Spleen (tissue), 7 donors: Measurements from ENCODE around the gene C14orf132.

Source experiments
- CTCF ChIP-seq, 11 experiments: fragments of 200-600 bp in 7 of 11; fragments of 450-650 bp in 4 of 11; sonication (generic) in 4 of 11; IDR thresholded peaks in 8 of 11; conservative IDR thresholded peaks in 3 of 11; 1 replicate in 7 of 11; 2 replicates in 4 of 11; pipeline versions ENCODE4 v1.4.0 to v1.8.0; 2016 to 2021; ENCODE audit warnings: antibody characterized with exemption in 11 of 11, inconsistent platforms in 4 of 11, mild to moderate bottlenecking in 1 of 11
- POLR2A ChIP-seq, 3 donors: fragments of 450-650 bp; IDR thresholded peaks; one replicate each; pipeline ENCODE4 v1.5.1; 2017; ENCODE audit warnings: antibody characterized with exemption in 3 of 3, mild to moderate bottlenecking in 1 of 3
- POLR2AphosphoS5 ChIP-seq, 3 donors: sonication (generic); formaldehyde crosslinking; IDR thresholded peaks; one replicate each; pipeline ENCODE4 v1.5.1; 2017; ENCODE audit warnings: antibody characterized with exemption in 3 of 3
- donor health status: DM: no; HTN: no; CAD: no; lungs with moderate emphysema.
- donor health status: DM: no; HTN: no; CAD: no.
- donor health status: DM: no; HTN: no; CAD: no.

DNA sequence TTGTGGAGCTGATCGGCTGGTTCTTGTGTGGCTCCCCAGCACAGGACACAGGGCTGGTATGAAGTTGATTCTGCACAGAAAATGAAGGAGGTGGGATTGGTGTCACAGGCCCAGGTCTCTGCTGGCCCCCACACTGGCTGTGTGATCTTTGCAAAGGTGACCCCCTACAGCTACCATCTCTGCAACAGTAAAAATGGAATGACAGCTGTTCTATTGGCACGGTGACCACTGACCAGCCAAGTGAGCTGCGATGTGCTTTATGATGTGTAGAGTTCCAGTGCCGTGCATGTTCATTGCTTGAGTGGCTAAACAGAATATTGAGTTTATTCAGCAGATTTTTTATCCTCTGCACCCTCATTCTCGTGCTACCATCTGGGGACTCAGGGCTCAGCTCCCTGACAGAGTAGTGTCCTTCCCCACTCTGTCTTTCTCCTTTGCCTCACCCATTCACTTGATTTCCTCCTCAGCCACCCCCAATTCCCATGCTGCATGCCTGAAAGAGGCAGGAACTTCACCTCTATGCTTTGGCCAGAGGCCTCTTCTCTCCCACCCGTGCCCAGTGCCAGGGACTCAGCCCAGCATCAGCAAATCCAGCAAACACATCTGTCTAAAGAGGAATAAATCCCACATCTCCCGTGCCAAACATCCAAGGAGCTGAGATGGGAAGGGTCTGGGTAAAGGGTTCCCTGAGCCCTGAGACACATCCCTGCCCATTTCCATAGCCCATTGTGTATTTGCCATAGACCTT lies 21.2 kb downstream of the C14orf132 start:
- TF ChIP-seq POLR2A (IDR thresholded peaks at IDR 0.05) (no peak), CTCF (IDR thresholded peaks at IDR 0.05 in 8 of 11, conservative IDR thresholded peaks at IDR 0.05 in 3 of 11) (no peak), POLR2AphosphoS5 (IDR thresholded peaks at IDR 0.05) (no peak)
